WI38 (cell line): ENCODE measurements around the gene NEK6.
A peak's percentile ranks its signal among the peaks of the same experiment; 100 is the strongest.

ENCODE experiments used
- H3K4me3 ChIP-seq: 2 replicates; pipeline ENCODE4 v1.5.1; 2011; ENCODE audit warnings: low read depth, mild to moderate bottlenecking, control low read depth, low read length
- TF ChIP-seq, protein P1 (sequence below): IDR thresholded peaks from 2 replicates; pipeline ENCODE4 v1.5.1; 2012; ENCODE audit warnings: low read depth, mild to moderate bottlenecking, control low read depth, low read length

Gene NEK6

DNA sequence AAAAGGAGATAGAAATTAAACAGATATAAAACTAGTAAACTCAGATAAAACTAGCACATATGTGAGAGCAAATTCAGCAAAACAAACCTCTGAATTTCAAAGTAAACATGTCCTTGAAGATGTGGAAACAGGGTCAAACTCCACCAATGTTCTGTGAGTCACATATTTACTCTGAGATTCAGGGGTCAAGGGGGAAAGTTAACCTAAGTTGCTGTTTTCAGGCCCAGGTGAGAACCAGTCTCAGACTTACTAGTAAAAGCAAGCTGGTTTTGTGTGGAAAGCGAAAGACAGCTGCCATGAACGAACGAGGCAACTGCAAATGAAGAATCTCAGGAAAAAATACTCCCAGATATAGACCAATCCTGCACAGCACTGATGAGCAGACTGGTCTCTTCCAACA, 128.5 kb downstream of the NEK6 start:
- no peak overlapping the region for H3K4me3 ChIP-seq
- TF ChIP-seq, protein P1, sequence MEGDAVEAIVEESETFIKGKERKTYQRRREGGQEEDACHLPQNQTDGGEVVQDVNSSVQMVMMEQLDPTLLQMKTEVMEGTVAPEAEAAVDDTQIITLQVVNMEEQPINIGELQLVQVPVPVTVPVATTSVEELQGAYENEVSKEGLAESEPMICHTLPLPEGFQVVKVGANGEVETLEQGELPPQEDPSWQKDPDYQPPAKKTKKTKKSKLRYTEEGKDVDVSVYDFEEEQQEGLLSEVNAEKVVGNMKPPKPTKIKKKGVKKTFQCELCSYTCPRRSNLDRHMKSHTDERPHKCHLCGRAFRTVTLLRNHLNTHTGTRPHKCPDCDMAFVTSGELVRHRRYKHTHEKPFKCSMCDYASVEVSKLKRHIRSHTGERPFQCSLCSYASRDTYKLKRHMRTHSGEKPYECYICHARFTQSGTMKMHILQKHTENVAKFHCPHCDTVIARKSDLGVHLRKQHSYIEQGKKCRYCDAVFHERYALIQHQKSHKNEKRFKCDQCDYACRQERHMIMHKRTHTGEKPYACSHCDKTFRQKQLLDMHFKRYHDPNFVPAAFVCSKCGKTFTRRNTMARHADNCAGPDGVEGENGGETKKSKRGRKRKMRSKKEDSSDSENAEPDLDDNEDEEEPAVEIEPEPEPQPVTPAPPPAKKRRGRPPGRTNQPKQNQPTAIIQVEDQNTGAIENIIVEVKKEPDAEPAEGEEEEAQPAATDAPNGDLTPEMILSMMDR: no peak

DNA sequence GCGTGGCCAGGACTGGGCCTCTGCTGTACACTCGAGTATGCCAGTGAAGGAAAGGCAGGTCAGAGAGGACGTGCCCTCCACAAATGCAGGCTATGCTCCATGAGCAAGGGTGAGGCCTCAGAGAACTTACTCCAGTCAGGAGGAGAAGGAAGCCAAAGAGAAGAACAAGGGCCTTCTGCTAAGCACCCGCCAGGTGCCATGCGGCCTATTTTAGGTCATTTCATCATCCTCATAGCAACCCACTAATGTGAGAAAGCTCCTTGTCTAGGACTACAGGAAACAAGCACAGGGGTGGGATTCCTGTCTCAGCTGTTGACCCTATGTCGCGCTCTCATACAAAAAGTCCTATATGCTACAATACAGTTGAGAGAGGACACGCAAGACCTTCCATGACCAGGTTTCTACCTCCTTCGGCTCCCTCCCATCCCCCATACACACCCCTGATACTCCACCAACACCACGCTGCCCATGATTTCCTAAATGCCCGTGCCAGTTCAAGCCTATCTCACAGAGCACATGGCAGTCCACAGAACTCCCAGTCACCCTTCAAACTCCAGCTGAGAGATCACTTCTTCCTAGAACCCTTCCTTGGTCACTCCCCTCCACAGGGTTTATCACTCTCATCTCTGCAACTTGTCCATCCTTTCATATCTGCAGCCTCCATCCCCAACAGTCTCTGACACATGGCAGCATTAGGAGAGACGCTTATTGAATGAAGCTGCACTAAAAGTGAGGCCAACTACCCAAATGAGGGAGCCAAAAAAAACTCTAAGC, 130.7 kb downstream of the NEK6 start:
- H3K4me3 ChIP-seq: no peak overlapping the region
- TF ChIP-seq, protein P1: no peak

DNA sequence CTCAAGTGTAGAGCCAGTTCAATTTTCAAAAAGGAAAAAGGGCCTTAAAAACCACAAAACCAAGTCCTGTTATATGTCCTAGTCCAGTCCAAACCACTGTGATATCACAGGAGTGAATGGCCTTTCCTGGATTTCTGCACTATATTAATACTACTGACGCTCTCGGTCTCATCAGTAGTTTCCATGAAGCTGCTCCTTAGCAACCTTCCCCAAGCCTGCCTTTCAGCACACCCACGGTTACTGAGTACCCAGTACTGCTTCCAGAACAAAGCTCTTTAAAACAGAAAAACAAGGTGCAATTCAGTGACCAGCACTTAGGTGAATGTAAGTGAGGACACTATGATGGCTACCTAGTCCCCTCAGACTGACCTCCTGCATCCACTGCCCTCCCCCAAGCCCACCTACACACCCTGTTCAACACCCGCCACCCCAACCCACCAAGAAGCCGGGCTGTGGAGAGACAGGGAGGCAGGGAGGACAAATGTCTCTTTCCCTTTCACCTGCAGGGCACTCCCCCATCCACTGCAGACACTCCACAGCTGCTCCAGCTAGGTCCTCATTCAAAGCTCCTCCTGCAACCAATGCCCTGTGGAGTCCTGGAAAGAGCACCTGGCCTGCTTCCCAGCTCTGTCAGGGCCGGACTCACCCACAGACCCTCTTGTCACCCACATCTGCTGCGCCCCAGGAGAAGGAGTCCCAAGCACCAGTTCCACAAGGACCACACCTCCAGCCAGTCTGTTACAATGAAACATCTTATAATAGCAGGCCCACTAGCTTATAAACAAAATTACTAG, 131.6 kb downstream of the NEK6 start:
- TF ChIP-seq, protein P1: no peak
- H3K4me3 ChIP-seq: no peak overlapping the region

DNA sequence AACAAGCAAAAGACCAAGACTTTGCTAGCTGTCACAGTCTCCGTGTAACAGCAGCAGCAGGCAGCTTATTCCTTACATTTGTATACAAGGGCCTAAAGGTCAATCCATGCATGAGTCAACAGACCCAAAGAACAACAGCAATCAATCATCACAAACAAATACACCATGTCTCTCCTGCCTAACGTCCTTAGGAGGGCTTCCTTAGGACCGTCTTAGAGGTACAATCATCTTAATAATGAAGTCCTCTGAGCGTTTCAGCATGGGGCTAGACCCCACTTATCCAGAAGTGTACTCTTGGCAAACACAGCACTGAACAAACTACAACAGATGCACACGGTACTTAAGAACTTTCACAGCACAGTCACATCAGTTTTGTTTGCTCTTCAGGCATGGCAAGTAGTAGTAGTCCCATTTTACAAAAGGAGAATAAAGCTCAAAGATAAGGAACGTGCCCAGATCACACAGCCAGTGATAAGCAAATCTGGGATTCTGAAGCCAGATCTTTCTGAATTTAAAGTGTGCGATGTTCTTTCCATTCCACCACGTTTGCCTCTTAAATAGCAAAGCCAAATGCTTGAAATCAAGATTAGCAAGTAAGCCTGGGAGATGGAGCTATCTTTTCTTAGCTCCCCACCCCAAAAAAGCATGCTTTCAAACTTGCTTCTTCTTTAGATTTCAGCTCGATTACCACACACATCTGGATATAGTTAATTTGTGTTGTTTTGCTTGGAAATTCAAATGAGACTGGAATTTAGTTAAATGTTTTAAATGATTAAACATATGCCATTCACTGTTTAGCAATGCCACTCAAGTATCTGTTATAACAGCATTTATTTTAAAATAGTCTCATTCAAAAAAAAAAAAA, 133.3 kb downstream of the NEK6 start:
- TF ChIP-seq, protein P1: no peak
- H3K4me3 ChIP-seq: no peak overlapping the region

DNA sequence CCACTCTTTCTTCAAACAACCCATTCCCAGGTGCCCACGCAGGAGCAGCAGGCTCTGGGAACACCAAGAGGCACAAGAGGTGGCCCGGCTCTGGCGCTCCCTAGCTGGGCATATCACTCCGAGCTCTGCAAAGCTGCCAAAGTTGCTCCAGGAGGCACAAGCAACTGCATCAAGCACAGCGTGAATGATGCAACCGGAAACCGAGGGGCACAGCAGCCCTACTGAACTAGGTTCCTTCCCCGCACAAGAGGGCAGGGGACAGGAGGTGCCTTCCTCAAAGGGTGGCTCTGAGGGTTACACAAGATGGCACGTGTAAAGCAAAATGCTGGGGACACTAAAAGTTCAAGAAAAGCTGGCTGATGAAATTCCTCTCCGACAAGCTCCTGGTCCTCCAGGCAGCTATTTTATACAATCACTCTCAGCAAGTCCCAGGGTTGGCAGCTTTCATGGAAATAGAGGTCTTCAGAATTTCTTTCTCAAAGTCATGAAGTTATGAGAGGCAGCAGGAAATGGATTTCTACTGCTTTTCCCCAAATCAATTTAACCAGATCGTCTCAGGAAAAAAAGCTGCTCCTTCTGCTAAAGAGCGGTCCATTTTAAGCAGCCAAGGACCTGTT, 134.6 kb downstream of the NEK6 start:
- TF ChIP-seq, protein P1: no peak
- H3K4me3 ChIP-seq: no peak overlapping the region; the same call in 1 of the 2 replicates

DNA sequence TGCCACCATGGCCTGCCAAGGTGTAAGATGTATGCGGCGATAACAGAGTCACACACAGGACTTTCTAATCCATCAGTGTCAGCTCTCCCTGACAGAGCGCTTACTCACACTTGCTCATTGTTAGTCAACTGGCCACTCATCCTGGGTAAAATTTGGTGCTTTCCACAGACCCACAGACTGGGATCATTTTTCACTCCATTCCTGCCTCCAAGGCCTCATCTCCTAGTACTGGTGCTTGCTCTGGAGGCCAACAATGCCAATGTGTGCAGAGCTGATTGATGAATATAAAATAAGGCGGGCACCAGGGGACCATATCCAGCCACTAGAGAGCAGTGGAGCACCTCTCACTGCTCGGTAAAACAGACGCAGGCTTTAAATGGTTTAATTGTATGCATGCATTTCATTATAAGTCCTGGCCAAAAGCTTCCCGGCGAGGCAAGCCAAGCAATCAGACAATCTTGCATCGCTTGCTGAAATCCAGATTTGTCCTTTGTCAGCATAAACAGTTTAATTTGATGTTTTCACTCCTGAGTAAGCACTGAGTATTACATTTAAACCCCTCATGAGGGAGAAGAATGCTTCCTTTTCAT, 135.2 kb downstream of the NEK6 start:
- TF ChIP-seq, protein P1: peak; percentile 49
- 0 out of 2 replicates have a peak overlapping the region, but pooled peaks have one; percentile 19 for H3K4me3 ChIP-seq
